Measurements from ENCODE around the gene NR1D1. TPM values are rescaled to one million over a fixed set of nuclear protein-coding genes. Genes with fewer than 3 reads are reported as not detected.

NR1D1 gene
- total RNA-seq, 2 experiments from 2014 or later: 1.7 to 8.7 TPM

GRCh38 chr17:40076591-40076990, 23.8 kb downstream of the NR1D1 start:
- H3K9me2 ChIP-seq (ENCODE audit: insufficient read depth, low read length): no peaks in the 10 kb centered on the region
- H4K20me1 ChIP-seq (ENCODE audit: insufficient read depth, low read length): no peaks in the 10 kb centered on the region
- peaks cover 12% of the 10 kb centered on the region for H3K4me1 ChIP-seq (ENCODE audit: insufficient read depth, low read length, poor library complexity, severe bottlenecking)
- ChIA-PET POLR2A (interaction anchor here (1.4 kb wide), 1 partner anchor 12 kb away, joined by 6 read pairs; no protein-coding TSS in a partner anchor), CTCF (ENCODE audit: unreplicated experiment) (interaction anchor here (2.0 kb wide), 1 partner anchor 9 kb away, joined by 6 read pairs; no protein-coding TSS in a partner anchor)
- H3K9me3 ChIP-seq (ENCODE audit: low read length): no peaks in the 10 kb centered on the region
- H2AFZ ChIP-seq (ENCODE audit: low read length): no peak overlapping the region
- no peak for DNase-seq (ENCODE audit: low spot score)
- no peaks in the 10 kb centered on the region for H3K36me3 ChIP-seq (ENCODE audit: insufficient read depth, low read length)
- H3K27ac ChIP-seq (ENCODE audit: low read depth, low read length, poor library complexity, severe bottlenecking): no peak overlapping the region
- TF ChIP-seq CTCF (conservative IDR thresholded peaks at IDR 0.05; ENCODE audit: low read length) (no peak), EZH2phosphoT487 (IDR thresholded peaks at IDR 0.05; ENCODE audit: borderline replicate concordance, low read depth, low read length) (no peak)
- intact Hi-C loops (cut with micrococcal nuclease; ENCODE audit: unreplicated experiment): loop anchor here (5.0 kb wide), 1 partner anchor 49 kb away; no protein-coding TSS in a partner anchor
- no TSS peak for BruUV-seq (replicated peaks)
- no peaks in the 10 kb centered on the region for H3K79me2 ChIP-seq (ENCODE audit: insufficient read depth, low read depth, low read length)
- H3K4me2 ChIP-seq (ENCODE audit: low read length): no peak overlapping the region
- H3K4me3 ChIP-seq (ENCODE audit: low read depth, low read length, poor library complexity, severe bottlenecking): no peak overlapping the region

- intact Hi-C loops (cut with micrococcal nuclease; ENCODE audit: unreplicated experiment): loop anchor here (1.0 to 5.0 kb wide), 2 partner anchors 49 to 63 kb away; no protein-coding TSS in a partner anchor
Observed at GRCh38 chr17:40075942-40076498, 24.4 kb downstream of the NR1D1 start.

More at GRCh38 chr17:40075942-40076498, 24.4 kb downstream of the NR1D1 start:
- Histone ChIP-seq H3K4me2 (ENCODE audit: low read length) (no peak overlapping the region), H3K79me2 (ENCODE audit: insufficient read depth, low read depth, low read length) (no peaks in the 10 kb centered on the region), H3K4me3 (ENCODE audit: low read depth, low read length, poor library complexity, severe bottlenecking) (no peak overlapping the region), H3K36me3 (ENCODE audit: insufficient read depth, low read length) (no peaks in the 10 kb centered on the region), H3K4me1 (ENCODE audit: insufficient read depth, low read length, poor library complexity, severe bottlenecking) (peaks cover 12% of the 10 kb centered on the region), H3K9me3 (ENCODE audit: low read length) (no peaks in the 10 kb centered on the region), H3K9me2 (ENCODE audit: insufficient read depth, low read length) (no peaks in the 10 kb centered on the region), H3K27ac (ENCODE audit: low read depth, low read length, poor library complexity, severe bottlenecking) (no peak overlapping the region), H4K20me1 (ENCODE audit: insufficient read depth, low read length) (no peaks in the 10 kb centered on the region), H2AFZ (ENCODE audit: low read length) (no peak overlapping the region)
- POLR2A ChIA-PET: interaction anchor here (0.5 to 1.8 kb wide), 6 partner anchors 10 to 380 kb away, joined by 3 to 8 read pairs (median 4); partner anchors contain the start of gene MED24
- CTCF ChIA-PET (ENCODE audit: unreplicated experiment): interaction anchor here (0.5 to 2.0 kb wide), 6 partner anchors 10 to 264 kb away, joined by 3 to 8 read pairs (median 4); partner anchors contain the start of gene NR1D1
- no TSS peak for BruUV-seq (replicated peaks)
- DNase-seq (ENCODE audit: low spot score): no peak
- TF ChIP-seq EZH2phosphoT487 (IDR thresholded peaks at IDR 0.05; ENCODE audit: borderline replicate concordance, low read depth, low read length) (no peak), CTCF (conservative IDR thresholded peaks at IDR 0.05; ENCODE audit: low read length) (no peak)
